Superior temporal gyrus (tissue), 1 donor: ENCODE results near the gene STAT6.
"Not testable (repeated sequence)": the region's sequence is repeated elsewhere in the genome, so short reads cannot be mapped to it uniquely, and the experiment has no call there.

Experiments
- DNase-seq: peaks from one replicate; pipeline ENCODE4 v3.0.0-alpha.2; 2016; ENCODE audit errors: extremely low spot score

Gene STAT6

DNA sequence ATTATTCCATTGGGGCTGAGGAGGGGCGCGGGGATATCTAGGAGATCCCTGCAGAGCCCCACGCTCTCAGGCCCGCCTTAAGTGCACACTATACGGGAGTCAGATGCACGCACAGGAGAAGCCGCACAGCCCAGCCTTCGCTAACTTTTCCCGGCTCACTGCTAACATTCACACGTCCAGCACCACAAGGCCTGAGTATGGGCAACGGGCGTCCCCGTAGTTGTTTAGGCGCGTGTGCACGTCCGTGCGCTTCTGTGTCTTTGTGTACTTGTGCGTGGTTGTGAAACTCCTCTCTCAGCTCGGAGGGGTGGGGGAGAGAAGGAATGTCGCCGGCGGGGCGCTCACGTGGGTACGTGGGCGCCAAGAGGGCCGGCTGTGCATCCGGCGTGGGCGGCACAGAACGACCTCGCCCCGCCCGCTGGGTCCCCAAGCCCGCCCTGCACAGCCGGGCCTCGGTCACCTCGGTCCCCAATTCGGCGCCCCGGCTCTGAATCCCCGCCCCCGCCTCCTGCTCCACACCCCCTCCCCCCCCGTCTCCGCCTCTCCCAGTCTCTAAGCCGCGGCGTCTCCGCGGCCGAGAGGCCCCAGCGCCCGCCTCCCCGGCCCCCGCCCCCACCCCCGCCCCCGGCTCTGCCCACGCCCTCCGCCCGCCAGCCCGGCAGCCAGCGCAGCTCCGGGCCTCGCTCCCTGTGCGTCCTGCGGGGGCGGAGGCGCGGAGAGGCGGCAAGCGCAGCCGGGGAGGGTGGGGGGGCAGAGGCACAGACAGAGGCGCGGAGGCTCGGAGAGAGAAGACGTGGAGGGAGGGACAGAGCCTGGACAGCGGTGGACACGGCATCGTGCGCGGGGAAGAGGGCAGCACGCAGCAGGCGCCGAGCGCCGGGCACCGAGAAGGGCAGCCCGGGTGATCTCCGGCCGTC, 22.6 kb downstream of the STAT6 start, which contains the start of gene NAB2:
Gene NAB2 (plus strand): TSS at position 761 of the 917 bp plus-strand sequence. CDS start 158 bp downstream, outside the sequence.
- DNase-seq = peak; percentile 78

DNA sequence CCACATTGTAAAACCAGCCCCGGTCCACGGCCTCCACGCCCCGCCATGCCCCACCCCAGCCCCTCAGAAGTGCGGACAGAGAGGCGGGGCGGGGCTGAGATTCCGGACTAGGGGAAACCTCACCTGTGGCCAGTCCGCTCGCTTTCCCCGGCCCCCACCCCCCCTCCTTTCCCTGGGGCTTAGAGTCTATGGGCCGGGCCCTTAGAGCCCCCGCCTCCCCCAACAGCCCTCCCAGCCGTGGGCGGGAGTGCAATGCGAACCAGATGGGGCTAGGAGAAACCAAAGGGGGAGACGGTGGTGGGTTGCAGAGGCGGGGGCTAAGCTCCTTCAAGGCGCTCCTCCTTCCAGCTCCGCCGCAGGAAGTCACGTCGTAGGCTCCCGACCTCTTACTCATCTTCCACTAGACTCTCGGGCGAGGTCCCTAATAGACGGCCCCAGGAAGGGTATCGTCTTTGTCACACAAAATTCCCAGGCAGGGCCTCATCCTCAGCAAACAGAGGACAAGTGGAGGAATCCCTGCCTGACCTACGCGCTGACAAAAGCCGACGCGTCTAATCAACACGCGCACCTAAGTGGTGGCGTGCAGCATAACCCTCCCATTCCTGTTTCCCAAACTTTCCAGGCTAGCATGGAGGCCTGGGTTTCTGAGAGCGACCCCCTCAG, 23.3 kb downstream of the STAT6 start:
- no peak for DNase-seq

DNA sequence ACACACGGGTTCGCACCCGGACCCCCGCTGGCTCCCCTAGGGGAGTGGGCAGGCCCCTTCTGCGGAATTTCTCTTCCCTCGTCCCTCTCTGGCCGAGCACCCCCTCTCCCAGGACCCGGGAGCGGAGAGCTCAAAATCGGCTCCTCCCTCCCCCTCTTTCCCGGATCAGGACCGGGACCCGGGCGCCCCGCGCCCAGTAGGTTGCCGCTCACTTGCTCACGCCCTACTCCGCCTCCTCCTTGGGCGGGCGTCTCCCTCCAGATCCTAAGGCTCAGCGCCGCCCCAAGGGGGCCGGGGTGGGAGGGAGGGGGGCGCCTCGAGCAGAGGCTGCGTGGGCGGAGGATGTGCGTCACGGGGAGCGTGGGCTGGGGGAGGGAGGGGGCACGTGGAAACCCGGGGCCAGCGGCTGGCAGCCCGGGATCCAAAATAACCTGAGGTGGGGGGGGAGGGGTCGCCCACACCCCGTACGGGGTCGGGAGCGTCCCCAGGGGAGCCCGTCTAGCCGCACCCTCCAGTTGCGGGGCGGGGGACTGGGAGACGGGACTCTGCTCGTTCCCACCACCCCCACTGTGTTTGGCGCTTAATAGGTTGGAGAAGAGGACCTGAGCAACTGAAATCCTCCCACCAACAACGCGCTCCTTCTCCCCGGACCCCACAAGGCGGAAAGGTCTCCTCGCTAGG, 24.0 kb downstream of the STAT6 start:
- DNase-seq = no peak

DNA sequence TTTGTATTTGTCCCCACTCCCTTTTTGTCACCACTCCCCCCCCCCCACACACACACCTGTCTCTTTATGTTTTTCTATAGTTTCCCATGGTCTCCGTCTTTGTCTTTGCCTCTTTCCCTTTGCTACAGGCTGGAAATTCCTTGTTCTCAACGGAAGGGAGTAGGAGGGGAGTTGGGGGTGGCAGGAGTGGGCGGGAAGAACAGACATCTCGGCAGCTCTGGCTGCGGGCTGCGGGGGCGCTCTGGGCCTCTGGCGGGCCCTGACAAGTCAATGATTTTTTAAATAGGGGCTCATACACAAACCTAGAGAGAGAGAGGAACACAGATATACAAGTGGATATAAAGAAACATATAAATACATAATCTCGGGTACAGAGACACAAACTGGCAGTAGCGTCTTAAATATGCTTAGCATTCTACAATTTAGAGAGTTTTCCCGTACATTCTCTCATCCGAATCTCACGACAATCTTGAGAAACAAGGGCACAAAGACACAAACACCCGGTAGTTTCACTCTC, 24.6 kb downstream of the STAT6 start:
- DNase-seq = peak; percentile 70

DNA sequence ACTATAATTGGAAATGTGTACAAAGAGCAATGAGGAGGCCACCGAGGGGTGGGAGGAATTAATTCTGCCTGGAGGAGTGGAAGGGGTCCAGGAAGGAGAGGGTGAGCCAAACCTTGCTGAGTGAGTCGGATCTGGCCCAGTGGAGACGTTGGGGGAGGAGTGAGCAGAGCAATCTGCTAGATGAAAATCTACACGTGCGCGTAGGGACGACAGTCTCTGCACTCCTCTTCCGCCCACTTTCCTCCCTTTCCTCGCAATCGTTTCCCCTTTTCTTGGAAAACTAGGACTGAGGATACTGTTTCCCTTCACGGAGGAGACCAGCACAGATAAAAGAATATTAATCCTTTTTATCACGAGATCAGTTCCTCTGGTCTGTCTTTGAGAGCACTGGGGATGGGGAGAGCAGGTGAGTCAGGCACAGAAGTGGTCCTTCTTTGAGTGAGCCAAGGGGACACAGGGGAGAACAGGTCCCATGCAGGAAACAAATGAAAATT, 25.1 kb downstream of the STAT6 start:
- DNase-seq = no peak

DNA sequence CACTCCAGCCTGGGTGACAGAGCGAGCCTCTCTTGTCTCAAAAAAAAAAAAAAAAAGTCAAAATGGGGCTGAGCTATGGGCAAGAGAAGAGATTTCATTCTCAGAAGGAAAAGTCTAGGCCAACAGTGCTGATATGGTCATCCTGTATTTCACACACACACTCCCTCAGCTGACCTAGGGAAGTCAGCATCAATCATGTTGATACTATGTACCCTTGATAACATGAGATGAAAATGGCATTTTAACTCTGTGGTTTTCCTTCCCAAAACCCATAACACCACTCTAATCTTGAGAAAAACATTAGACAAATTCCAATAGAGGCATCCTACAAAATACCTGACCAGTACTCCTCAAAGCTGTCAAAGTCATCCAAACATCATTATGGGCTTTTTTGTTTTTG, 30.3 kb downstream of the STAT6 start:
- no peak for DNase-seq

DNA sequence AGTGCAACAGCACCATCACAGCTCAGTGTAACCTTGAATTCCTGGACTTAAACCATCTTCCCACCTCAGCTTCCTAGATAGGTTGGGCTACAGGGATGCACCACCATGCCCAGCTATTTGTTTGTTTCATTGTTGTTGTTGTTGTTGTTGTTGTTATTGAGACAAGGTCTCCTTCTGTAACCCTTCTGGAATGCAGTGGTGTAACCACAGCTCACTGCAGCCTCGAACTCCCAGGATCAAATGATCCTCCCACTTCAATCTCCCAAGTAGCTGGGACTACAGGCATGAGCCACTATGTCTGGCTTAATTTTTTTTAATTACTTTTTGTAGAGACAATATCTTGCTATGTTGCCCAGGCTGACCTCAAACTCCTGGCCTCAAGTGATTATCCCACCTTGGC, 31.3 kb downstream of the STAT6 start:
- DNase-seq = no peak

DNA sequence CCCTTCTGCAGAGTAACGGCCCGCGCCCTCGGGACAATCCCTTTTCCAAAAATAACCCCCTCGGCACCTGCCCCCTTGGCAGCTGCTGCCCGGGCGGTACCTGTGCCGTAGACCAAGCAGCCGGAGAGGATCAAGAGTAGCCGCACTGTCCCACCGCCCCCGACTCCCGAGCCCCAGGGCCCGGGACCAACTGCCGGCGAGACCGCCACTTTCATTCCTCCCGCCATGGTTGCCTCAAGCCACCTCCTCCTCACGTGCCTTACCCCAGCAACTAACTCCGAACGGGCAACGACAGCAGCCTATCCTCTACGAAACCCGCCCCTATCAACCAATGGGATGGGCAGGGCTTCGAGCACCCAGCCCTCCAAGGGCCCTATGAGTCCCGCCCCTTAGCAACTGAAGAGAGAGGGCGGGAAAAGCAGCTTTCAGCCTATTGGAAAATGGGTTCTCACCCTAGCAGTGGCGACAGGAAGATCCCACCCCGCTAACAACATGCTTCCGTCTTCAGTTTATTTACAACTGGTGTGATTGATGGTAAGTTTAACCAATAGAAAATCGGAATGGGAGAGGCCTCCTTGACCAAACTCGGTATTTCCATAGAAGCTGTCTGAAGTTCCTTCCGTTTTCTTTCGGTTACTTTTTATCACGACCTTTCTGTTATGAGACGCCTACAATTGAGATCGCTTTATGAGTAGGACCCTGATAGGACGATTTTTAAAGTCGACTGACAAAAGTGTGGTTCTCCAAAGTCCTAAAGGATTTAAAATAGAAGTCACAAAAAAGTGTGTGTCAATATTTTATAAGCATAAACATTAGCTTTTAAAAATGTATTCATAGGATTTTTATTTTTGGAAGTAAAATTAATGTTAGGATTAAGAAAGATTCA, 32.4 kb downstream of the STAT6 start, which contains the start of gene NEMP1:
Gene NEMP1 (minus strand): TSS at position 273 of the 886 bp plus-strand sequence. CDS start 46 bp downstream, at position 227.
- DNase-seq = peak; percentile 100

DNA sequence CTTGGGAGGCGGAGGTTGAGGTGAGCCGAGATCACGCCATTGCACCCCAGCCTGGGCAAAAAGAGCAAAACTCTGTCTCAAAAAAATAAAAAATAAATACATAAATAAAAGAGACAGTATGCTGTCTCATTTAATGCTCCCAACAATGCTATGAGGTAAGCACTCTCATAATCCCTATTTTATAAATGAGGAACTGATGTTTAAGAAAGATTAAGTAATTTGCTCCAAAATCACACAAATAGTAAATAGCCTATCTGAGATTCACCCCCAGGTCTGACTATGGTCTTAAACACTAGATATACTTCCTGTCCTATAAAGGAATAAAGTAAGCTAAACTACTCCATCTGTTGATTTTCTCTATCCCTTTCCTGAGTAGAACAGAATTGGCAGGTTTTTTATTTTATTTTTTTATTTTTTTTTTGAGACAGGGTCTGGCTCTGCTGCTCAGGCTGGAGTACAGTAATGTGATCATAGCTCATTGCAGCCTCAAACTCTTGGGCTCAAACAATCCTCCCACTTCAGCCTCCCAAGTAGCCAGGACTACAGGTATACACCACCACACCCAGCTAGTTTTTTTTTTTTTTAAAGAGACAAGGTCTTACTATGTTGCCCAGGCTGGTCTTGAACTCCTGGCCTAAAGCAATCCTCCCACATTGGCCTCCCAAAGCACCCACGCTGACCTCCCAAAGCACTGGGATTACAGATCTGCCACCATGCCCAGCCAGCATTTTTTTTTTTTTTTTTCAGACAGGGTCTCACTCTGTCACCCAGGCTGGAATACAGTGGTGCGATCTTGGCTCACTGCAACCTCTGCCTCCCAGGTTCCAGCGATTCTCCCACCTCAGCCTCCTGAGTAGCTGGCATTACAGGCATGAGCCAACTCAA, 37.4 kb downstream of the STAT6 start:
- not testable (repeated sequence) for DNase-seq

DNA sequence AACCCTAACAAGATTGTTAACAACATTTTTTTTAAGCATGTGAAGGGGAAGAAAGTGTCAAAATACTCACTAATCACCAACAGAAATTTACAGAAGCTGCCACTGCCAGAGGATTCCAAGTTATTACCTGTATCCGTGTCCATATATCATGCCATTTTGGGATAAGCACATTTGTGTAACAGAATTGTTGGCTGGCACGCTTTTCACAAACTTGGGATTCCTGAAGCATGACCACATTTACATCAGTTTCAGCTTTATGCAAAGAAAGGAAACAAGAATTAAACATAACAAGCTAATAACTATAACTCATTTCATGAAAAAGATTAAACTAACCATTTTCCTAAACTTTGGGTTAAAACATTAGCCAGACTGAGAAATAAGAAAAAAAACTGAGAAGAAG, 38.5 kb downstream of the STAT6 start:
- DNase-seq = no peak

DNA sequence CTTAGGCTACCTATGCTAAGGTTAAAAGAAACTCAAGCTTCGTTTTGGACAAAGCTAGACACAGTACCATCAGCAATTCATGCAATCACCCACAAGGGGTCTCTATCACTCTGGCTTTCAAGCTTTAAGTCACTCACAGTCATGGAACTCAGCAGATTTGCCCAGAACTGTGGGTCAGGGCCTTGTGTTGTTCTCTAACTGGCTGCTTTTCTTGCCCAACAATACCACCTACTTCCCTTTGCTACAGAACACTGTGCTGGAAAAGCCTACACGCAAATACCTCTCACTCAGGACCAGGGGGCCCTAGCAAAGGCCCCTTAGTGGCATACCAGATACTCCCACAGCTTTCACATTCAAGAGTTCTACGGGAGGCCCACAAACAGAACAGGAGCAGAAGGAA, 41.6 kb downstream of the STAT6 start:
- peak; percentile 92 for DNase-seq

DNA sequence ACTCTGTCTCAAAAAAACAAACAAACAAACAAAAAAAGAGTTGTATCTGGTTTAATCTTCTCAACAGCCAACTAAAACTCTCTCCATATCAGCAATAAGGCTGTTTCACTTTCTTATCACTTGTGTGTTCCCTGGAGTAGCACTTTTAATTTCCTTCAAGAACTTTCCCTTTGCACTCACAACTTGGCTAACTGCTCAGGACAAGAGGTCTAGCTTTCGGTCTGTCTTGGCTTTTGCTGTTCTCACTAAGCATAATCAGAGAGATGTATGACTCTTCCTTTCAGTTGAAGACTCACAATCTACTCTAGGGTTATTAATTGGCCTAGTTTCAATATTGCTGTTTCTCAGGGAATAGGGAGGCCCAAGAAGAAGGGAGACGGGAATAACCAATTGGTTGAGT, 44.9 kb downstream of the STAT6 start:
- no peak for DNase-seq

DNA sequence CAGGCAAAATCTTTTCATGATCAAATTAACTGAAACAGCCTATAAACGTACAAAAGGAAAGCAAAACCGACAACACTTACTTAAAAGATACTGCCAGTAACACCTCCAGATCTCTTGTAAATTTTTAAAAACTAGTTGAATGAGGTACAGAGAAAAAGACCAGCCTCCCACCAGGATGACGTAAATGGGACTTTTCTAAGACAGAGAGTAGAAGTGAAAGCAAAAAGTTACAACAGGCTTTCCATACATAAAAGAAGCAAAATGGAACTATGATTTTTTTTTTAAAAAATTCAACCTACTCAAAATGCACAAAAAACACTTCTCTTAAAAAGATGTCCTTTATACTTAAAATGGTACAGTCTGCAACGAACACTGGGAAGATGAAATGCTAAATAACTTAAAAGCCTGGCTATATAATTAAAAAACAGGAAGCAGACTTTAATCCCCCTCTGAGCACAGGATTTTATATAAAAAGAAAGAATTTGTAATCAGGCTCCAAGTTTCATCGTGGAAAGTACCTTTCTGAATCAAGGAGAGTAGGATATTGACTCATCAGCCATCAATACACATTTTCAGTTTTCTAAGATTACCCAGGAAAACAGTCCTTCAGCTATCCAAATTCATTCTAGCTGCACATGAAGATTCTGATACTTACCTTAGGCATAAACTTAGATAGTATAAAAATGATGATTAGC, 47.0 kb downstream of the STAT6 start:
- DNase-seq = no peak

DNA sequence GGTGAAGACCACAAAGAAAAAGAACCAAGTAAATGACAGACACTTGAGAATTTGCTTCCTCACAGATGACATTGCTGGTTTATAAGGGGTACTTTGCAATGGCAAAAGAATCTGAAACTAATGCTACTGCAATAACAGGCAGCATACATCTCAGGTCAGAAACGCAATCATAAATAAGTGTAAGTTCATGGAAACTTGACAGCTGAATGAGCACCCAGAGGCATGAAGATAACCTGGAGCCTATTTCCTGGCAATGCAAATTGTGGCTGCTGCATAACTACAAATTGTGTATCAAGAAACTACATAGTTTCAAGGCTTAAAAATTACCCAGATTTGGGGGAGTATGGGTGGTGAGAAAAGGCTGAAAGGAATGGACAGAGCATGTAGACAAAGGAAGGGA, 52.7 kb downstream of the STAT6 start:
- no peak for DNase-seq

DNA sequence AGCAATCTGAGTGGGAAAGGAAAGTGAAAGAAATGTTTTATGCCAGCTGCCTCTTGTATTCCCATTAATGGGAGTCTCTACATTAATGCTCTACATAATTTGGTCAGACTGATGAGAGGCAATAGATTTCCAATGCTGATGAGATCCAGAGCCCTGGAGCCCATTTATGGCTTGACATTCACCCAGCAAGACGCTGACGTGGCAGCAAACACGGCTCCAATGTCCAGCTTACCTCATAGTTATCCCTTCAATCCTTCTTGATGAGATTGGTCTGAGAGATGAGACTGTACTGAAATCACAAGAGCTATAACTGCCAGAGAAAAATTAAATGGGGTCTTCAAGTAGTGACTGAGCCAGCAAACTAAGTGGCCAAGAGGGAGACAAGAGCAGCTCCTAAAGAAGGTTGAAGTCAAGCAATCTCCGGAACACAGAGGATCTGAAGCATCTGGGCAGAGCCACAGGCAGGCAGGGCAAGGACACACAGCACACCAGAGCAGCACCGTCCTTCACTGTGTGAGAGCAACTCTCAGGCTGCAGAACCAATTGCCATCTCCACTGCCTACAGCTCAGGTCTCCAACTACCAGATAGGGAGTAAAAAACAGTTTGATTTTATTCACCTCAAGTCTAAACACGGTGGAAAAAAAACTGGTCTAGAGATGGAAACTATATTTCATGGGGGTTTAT, 54.0 kb downstream of the STAT6 start:
- no peak for DNase-seq

DNA sequence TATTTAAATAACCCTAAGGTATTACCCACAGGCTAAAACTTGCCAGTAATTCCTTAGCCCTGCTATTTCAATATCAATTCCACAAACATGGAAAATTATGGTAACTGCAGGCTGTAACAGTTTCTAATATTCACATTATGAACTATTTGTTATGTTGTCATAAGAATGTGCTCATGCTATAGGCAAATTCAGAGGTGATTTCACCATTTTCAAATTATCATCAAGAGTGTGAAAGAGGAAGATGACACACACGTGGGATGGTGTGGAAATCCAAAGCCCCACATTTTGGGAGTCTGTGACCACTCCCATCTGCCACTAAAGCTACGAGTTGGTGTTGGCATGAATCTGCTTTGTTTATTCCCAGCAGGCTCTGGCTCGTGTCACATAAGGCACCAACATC, 55.3 kb downstream of the STAT6 start:
- DNase-seq = no peak

DNA sequence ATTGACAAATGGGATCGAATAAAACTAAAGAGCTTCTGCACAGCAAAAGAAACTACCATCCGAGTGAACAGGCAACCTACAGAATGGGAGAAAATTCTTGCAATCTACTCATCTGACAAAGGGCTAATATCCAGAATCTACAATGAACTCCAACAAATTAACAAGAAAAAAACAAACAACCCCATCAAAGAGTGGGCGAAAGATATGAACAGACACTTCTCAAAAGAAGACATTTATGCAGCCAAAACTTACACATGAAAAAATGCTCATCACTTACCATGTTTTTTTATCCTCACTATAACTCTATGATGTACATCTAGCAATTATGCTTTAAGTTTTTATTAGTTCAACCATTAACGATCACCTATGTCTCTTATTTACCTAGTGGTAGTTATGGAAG, 57.3 kb downstream of the STAT6 start:
- not testable (repeated sequence) for DNase-seq

DNA sequence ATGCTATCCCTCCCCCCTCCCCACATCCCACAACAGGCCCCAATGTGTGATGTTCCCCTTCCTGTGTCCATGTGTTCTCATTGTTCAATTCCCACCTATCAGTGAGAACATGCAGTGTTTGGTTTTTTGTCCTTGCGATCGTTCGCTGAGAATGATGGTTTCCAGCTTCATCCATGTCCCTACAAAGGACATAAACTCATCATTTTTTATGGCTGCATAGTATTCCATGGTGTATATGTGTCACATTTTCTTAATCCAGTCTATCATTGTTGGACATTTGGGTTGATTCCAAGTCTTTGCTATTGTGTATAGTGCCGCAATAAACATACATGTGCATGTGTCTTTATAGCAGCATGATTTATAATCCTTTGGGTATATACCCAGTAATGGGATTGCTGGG, 58.0 kb downstream of the STAT6 start:
- DNase-seq = not testable (repeated sequence)

DNA sequence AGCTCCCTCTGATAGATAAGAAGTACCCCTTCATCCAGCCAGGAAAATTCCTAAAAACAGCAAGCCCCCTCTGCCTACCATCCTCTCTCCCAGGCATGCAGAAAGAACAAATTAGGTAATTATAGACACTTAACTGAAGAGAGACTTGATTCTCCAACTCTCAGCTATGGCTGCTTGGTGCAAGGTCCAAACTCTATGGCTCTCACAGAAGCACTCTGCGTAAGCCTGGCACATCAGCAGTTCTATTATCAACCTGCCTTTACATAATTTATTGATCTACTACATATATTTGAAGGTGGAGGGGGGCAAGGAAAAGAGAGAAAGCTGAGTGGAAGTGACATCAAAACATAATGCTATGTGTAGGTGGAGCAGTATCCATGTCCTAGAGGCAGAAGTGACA, 60.2 kb downstream of the STAT6 start:
- no peak for DNase-seq
